ENCODE data around the gene ERVH48-1.
A peak's percentile ranks its signal among the peaks of the same experiment; 100 is the strongest.
"Not testable (repeated sequence)": the region's sequence is repeated elsewhere in the genome, so short reads cannot be mapped to it uniquely, and the experiment has no call there.

Gene ERVH48-1

DNA sequence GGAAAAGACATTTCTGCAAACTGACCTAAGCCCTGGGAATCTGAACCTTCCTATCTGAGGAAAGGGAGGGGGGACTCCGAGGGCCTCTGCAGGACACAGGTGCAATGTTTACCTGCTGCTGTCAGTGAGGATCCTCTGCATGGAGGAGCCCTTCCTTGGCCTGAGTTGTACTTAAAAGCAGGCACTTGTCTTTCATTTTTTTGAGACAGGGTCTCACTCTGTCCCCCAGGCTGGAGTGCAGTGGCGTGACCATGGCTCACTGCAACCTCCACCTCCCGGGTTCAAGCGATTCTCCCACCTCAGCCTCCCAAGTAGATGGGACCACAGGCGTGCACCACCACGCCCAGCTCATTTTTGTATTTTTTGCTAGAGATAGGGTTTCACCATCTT lies 13.2 kb upstream of the ERVH48-1 start:
- not testable (repeated sequence) for DNase-seq

DNA sequence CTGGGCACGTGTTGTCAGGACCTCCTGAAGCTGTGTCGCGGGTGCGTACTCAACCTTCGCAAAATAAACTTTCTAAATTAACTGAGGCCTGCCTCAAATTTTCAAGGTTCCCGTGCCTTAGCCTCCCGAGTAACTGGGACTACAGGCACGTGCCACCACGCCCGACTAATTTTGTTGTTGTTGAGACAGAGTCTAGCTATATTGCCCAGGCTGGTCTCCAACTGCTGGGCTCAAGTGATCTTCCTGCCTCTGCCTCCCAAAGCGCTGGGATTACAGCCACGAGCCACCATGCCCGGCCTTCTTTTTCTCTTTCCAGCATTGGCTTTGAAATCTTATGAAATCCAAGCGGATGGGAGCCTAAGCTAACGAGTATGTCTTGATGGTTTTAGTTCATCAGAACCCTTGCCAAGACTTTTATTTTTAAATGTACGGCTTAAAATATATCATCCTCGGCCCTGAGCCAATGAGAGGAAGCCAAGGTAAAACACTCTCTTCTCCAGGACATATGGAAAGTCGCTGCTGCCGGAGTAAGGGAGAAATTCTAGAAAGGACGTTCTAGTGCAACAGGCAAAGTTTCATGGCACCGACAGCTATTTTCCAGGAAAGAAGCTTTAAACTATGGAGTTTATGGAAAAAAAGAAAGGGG lies 12.7 kb upstream of the ERVH48-1 start:
- no peak for DNase-seq

DNA sequence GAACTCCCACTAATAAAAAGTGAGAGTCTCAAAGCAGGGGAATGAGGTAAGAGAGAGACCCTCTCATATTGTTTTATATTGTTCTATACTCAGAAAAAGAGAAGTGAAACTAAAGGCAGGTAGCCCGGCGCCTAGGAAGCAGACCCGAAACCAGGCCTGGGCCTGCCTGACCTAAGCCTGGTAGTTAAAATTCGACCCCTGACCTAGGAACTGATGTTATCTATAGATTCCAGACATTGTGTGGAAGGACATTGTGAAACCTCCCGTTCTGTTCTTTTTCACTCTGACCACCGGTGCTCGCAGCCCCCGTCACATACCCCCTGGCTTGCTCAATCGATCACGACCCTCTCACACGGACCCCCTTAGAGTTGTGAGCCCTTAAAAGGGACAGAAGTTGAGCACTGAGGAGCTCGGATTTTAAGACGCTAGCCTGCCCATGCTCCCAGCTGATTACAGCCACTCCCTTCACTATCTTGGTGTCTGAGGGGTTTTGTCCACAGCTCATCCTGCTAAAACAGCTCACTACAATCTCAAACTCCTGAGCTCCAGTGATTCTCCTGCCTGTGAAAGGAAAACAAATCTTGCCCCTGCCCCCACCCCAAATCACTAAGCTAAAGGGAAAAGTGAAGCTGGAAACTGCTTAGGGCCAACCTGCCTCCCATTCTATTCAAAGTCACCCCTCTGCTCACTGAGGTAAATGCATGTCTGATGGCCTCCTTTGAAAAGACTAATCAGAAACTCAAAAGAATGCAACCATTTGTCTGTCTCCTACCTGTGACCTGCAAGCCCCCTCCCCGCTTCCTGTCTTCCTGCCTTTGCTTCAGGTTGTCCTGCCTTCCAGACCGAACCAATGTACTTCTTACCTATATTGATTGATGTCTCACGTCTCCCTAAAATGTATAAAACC lies 11.9 kb upstream of the ERVH48-1 start:
- not testable (repeated sequence) for DNase-seq

DNA sequence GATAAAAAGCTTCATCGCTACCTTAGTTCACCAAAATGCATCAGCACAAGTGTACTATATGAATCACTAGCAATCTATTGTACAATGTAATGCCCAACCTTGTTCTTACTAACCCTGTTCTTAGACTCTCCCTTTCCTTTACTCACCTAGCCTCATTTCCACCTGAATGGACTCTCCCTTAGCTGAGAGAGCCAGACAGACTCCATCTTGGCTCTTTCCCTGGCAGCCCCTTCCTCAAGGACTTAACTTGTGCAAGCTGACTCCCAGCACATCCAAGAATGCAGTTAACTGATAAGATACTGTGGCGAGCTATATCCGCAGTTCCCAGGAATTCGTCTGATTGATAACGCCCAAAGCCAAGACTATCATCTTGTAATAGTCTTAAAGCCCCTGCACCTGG lies 10.9 kb upstream of the ERVH48-1 start:
- DNase-seq = not testable (repeated sequence)

DNA sequence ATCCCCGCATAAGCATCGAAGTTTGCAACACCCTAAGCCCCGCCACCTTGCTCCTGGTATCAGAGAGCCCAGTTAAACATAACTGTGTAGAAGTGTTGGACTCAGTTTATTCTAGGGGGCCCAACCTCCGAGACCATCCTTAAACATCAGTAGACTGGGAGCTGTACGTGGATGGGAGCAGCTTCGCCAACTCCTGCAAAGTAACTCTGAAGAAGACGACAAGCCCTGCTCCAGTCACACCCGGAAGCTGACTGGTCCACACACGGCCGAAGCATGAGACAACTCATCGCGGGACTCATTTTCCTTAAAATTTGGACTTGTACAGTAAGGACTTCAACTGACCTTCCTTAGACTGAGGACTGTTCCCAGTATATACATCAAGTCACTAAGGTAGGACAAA lies 8.5 kb upstream of the ERVH48-1 start:
- not testable (repeated sequence) for DNase-seq

DNA sequence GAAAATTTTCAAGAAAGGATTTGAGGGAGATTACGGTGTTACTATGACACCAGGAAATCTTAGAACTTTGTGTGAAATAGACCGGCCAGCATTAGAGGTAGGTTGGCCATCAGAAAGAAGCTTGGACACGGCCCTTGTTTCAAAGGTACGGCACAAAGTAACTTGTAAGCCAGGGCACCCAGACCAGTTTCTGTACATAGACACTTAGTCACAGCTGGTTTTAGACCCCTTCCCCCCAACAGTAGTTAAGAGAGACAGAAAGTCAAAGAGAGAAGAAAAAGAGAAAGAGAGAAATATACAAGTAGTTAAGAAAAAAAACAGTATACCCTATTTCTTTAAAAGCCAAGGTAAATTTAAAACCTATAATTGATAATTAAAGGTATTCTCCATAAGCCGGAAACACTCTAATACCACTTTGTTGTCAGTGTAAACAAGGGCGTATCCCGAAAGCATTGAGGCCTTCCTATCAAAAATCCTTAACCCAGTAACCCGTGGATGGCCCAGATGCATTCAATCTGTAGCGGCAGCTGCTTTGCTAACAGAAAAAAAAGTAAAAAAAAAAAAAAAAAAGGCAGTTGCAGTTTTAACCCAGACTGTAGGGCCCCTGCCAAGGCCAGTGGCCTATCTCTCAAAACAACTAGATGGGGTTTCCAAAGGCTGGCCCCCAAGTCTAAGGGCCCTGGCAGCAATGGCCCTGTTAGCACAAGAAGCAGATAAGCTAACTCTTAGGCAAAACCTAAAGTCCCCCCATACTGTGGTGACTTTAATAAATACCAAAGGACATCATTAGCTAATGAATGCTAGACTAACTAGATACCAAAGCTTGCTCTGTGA lies 7.9 kb upstream of the ERVH48-1 start:
- not testable (repeated sequence) for DNase-seq

DNA sequence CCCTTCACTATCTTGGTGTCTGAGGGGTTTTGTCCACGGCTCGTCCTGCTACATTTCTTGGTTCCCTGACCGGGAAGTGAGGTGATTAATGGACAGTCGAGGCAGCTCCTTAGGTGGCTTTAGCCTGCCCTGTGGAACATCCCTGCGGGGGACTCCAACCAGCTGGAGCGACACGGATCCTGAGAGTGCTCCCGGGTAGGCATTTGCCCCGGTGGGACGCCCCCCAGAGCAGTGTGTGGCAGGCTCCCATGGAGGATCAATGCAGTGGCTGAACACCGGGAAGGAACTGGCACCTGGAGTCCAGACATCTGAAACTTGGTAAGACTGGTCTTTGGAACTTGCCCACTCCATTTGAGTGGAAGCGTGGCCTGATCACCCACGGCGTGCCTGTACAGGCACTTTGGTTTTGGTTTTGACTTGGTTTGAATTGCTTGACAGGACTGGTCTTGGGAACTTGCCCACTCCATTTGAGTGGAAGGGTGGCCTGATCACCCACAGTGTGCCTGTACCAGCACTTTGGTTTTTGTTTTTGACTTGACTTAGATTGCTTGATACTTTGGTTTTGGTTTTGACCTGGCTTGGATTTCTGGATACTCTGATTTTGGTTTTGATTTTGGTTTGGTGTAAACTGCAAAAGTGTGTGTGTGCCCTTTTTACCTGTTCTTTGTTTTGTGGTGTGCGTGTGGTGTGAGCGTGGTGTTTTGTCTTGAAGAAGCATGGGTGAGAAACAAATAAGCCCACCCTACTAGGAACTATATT lies 7.1 kb upstream of the ERVH48-1 start:
- DNase-seq = not testable (repeated sequence)

DNA sequence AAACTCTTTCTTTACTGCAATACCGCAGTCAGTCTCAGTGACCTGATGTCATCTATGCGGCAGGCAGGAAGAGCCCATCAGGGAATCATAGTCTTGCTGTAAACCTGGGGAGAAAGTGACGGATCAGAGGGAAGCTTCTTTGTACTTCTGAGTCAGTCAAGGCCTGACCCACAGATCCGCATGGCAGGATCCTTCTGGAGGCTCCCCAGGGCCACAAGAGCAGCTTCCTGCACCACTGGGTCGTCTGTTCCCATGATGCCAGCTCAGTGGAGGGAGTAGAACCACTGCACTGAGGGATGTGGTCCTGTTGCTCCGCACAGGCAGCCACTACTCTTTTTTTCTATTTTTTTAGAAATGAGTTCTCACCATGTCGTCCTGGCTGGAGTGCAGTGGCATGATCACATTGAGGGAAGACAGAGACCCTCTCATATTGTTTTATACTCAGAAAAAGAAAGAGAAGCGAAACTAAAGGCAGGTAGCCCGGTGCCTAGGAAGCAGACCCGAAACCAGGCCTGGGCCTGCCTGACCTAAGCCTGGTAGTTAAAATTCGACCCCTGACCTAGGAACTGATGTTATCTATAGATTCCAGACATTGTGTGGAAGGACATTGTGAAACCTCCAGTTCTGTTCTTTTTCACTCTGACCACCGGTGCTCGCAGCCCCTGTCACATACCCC lies 6.3 kb upstream of the ERVH48-1 start:
- DNase-seq = no peak

DNA sequence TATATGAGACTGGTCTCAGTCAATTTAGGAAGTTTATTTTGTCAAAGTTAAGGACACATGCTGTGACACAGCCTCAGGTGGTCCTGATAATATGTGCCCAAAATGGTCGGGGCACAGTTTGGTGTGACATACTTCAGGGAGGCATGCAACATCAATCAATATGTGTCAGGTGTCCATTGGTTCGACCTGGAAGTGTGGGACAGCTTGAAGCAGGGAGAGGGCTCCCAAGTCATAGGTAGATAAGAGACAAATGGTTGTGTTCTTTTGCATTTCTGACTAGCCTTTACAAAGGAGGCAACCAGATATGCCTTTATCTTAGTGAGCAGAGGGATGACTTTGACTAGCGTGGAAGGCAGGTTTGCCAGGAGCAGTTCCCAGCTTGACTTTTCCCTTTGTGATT lies 4.5 kb upstream of the ERVH48-1 start:
- no peak for DNase-seq

DNA sequence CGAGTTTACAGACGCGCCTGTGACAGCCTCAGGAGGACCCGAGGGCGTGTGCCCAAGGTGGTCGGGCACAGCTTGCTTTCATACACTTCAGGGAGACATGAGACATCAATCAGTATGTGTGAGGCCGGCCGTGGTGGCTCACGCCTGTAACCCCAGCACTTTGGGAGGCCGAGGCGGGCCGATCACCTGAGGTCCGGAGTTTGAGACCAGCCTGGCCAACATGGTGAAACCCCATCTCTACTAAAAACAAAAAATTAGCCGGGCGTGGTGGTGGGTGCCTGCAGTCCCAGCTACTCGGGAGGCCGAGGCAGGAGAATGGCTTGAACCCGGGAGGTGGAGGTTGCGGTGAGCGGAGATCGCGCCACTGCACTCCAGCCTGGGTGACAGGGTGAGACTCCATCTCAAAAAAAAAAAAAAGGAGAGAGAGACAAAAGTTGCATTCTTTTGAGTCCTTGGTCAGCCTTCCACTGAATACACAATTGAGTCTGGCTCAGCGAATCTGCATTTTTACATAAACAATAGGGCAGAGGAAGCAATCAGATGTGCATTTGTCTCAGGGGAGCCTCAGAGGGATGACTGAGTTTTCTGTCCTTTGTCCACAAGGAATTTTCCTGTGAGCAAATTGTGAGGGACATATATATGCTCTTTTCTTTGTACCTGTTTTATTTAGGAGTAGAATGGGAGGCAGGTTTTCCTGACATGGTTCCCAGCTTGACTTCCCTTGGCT lies 2.2 kb upstream of the ERVH48-1 start:
- DNase-seq = not testable (repeated sequence)

DNA sequence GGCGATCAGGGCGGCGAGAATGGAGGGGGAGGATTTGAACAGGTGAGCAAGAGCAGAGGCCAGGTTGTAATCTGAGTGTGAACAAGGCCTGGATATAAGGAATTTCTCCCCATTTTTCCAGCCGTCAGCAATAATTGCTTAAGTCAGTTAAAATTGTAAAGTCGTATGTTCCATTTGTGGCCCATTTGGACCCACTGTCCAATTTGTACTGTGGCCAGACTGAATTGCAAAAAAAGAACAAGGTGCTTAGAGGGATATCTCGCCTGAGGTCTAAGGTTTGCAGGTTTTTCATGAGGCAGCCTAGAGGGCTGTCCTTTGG lies 1.0 kb downstream of the ERVH48-1 start:
- no peak for DNase-seq

DNA sequence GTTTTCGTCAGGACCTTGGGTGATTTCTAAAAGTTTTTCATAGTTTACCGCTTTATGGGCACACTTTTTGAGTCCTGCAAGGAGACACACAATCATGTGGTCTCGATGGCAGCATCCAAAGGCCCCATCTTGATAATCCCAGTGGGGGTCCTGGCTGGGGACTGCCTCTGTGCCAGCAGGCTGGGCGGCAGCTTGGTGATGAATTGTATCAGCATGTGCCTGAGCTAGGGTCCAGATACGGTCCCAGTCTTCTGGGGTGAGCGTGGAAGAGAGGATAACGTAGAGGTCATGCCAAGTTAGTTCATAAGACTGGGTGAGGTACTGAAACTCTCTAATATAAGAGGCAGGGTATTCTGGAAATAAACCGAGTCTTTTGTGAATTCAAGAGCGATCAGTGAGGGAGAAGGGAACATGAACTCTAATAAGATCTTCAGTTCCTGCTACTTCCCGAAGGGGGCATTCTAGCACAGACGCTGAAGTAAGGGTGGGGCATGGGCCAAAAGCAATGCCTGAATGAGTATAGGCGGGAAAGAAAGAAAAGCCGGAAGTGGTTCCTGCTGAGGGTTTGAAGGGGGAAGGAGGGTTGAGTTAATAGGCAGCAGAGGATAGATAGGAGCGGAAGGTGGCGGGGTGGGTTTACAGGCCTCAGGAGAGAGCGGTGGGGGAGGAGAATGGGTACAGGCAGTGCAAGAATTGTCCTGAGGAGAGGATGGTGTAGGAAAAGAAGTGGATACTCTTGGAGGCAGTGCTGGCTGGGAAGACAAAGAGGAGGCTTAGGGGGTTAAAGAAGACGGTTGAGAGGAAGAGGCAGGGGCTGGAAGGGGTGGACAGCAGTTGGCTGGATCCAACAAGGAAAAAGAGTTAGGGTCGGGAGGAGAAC lies 1.6 kb downstream of the ERVH48-1 start:
- peak; percentile 47 to 55 for DNase-seq

DNA sequence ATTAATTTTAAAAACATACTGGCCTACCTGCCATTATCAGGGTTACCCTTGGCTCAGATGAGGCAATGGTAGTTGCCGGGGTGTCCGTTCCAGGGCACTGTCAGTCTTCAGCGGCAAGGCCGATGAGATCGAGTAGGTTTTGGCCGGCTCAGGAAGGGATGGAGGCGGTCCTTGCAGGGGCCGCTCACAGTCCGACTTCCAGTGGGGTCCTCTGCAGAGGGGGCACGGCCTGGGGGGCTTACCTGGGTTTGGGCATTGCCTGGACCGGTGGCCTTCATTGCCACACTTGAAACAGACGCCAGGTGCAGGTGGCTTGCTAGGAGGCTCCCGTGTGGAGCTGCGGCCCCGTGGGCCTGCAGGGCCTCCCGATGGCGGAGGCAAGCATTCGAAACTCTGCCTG lies 2.5 kb downstream of the ERVH48-1 start:
- no peak for DNase-seq

DNA sequence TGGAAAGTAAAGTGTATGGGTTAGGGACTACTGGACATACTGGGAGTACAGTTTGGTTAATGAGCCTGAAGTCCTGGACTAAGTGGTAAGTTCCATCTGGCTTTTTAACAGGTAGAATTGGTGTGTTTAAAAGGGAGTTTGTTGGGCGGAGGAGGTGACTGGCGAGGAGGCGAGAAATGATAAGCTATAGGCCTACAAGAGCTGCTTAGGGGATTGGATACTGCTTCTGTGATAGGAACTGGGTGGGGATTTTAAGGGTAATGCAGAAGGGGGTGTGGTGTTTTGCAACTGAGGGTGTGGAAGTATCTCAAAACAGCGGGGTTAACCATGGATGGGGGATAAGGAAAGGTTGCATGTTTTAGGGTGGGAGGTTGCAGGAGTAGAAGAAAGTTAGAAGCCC lies 3.5 kb downstream of the ERVH48-1 start:
- no peak for DNase-seq

DNA sequence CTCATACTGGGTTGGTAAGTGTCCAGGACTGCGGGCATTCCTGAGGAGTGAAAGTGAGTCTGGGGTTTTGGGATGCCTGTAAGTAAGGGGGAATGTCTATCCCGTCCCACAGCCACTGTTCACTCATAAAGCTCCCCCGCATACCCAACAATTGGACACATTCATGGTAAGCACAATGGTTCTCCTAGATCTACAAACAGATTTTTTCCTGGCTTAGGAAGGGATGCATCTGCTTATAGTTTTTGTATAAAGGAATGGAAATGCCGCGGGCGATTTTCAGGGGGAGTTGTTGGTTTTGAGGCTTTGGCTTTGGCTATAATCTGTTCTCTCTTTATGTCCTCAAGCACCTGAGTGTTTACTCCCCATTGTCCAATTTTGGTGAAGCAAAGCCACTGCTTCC lies 7.1 kb downstream of the ERVH48-1 start:
- no peak for DNase-seq

DNA sequence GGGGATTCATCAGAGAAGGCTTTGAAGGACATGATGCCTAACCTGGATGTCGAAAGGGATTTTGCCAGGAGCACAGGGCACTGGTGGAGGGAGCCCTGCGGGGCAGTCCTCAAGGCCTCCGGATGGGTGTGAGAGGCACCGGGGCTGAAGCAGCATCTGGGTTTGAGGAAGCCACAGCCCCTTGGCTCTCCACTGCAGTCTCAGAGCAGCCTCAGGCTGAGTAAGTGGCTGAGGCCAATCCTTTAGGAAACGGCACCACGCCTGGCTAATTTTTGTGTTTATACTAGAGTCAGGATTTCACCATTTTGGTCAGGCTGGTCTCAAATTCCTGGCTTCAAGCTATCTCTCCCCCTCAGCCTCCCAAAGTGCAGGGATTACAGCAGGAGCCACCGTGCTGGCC lies 12.0 kb downstream of the ERVH48-1 start:
- no peak for DNase-seq

DNA sequence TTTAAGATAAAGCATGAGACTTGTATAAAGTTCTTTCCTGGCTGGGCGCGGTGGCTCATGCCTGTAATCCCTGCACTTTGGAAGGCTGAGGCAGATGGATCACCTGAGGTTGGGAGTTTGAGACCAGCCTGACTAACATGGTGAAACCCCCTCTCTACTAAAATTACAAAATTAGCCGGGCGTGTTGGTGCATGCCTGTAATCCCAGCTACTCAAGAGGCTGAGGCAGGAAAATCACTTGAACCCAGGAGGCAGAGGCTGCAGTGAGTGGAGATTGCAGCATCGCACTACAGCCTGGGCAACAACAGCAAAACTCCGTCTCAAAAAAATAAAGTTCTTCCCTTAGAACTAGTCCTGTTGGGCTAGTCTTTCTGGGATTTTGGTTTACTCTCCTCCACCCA lies 13.5 kb downstream of the ERVH48-1 start:
- DNase-seq = not testable (repeated sequence)

DNA sequence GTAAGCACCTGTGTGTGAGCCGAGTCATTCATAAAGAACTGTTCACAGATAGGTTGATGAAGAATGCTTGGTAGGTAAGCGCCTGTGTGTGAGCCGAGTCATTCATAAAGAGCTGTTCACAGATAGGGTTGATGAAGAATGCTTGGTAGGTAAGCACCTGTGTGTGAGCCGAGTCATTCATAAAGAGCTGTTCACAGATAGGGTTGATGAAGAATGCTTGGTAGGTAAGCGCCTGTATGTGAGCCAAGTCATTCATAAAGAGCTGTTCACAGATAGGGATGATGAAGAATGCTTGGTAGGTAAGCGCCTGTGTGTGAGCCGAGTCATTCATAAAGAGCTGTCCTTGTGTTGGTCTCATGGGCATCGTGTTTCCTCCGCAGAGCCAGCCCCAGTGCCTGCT lies 16.9 kb downstream of the ERVH48-1 start:
- DNase-seq = not testable (repeated sequence)

DNA sequence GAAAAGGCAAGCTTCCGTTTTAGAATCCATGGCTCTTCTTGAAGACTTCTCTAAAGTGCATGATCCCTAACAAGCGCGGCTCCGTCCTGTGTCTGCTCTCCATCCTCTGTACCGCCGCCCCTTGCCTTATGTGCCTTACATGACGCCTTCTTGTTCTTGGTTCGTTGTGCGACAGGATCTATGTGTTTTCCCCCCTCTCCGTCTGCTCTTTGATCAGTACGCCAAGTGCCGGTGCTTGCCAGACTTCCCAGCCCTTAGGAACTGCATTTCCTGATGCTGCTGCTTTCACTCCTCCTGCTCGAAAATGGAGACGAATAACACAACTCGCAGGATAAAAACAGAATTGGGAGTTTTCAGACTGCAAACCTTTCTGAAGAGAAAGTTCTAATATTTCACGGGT lies 19.2 kb downstream of the ERVH48-1 start:
- no peak for DNase-seq

DNA sequence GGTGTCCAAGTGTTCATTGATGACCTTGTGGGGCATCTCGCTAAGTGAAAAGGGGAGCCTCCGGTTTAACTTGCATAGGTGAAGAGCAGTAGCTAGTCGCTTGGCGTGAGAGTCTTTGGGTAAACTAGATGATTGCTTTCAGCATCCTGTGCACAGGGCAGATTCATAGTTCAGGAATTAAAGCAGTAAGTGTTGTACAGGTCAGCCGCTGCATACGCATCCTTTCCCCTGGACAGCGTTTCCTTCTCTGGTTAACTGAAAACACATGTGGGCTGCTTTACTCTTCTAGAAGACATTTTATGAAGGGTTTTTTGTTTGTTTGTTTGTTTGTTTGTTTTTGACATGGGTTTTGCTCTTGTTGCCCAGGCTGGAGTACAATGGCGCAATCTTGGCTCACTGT lies 20.2 kb downstream of the ERVH48-1 start:
- no peak for DNase-seq

DNA sequence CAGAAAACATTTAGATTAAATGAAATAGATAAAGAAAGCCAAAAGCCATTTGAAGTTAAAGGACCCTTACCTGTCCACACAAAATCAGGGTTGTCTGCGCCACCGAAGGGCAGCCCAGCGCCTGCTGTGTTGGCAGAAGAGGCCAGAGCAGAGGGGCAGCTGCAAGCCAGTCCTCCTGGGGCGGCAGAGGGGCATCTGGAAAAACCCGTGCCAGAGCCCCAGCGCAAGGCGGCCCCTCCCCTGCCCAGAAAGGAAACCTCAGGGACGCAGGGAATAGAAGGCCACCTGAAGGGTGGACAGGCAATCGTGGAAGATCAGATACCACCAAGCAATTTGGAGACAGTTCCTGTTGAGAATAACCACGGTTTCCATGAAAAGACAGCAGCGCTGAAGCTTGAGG lies 21.6 kb downstream of the ERVH48-1 start:
- no peak for DNase-seq

Measured in activated CD4-positive, alpha-beta T cell treated with anti-CD3 and anti-CD28 coated beads, Interleukin-2, amount 50 U/mL, for 4 hours (primary cell).